Thymus (tissue), 11 donors: Measurements from ENCODE around the gene C10orf62. TPM values are rescaled to one million over a fixed set of nuclear protein-coding genes. Genes with fewer than 3 reads are reported as not detected.
"Not testable (repeated sequence)": the region's sequence is repeated elsewhere in the genome, so short reads cannot be mapped to it uniquely, and the experiment has no call there.

Experiments used
- DNase-seq, 9 donors: peaks; one replicate each; pipeline ENCODE4 v3.0.0-alpha.2; 2013; ENCODE audit warnings: low spot score in 9 of 9, low read depth in 6 of 9, missing footprints in 1 of 9
- H3K27ac ChIP-seq, 2 donors: one replicate each; pipeline ENCODE4 v1.5.1; 2013; ENCODE audit warnings: control low read depth in 1 of 2, low read depth in 1 of 2, low read length in 1 of 2, mild to moderate bottlenecking in 1 of 2, moderate library complexity in 1 of 2
- H3K27me3 ChIP-seq, 2 donors: one replicate each; pipeline ENCODE4 v1.5.1; 2013; ENCODE audit warnings: low read length in 1 of 2; ENCODE audit not compliant: control insufficient read depth in 2 of 2, insufficient read depth in 1 of 2
- H3K36me3 ChIP-seq, 2 donors: one replicate each; pipeline ENCODE4 v1.5.1; 2013; ENCODE audit warnings: low read length in 1 of 2, mild to moderate bottlenecking in 1 of 2, moderate library complexity in 1 of 2; ENCODE audit not compliant: control insufficient read depth in 2 of 2, insufficient read depth in 2 of 2
- H3K4me1 ChIP-seq, 2 donors: one replicate each; pipeline ENCODE4 v1.5.1; 2013; ENCODE audit warnings: low read length in 2 of 2; ENCODE audit not compliant: control insufficient read depth in 2 of 2, insufficient read depth in 2 of 2
- H3K4me3 ChIP-seq, 2 donors: one replicate each; pipeline ENCODE4 v1.5.1; 2013; ENCODE audit warnings: low read length in 2 of 2, control low read depth in 1 of 2, mild to moderate bottlenecking in 1 of 2
- H3K9me3 ChIP-seq, 2 donors: one replicate each; pipeline ENCODE4 v1.5.1; 2013; ENCODE audit warnings: low read length in 1 of 2, mild to moderate bottlenecking in 1 of 2; ENCODE audit not compliant: control insufficient read depth in 2 of 2, insufficient read depth in 1 of 2
- WGBS: extraction: QIAGEN DNeasy Blood & Tissue Kit; methylation state at CpG from one replicate; pipeline ENCODE4 v1.1.7; 2013; 5-methylcytosine and 5-hydroxymethylcytosine counted together
- polyA plus RNA-seq: library from polyadenylated mRNA; stranded (reverse); fragments of 200-250 nt; gene quantifications from one replicate; pipeline ENCODE4 v1.2.3, GENCODE V29; 2013
- total RNA-seq: library from RNA; stranded (reverse); fragments of 120-200 nt; gene quantifications from one replicate; pipeline ENCODE4 v1.2.4, GENCODE V29; 2013
- donor health status: healthy.

The C10orf62 gene
- total and polyA plus RNA-seq, 2 donors, result not detected

DNA sequence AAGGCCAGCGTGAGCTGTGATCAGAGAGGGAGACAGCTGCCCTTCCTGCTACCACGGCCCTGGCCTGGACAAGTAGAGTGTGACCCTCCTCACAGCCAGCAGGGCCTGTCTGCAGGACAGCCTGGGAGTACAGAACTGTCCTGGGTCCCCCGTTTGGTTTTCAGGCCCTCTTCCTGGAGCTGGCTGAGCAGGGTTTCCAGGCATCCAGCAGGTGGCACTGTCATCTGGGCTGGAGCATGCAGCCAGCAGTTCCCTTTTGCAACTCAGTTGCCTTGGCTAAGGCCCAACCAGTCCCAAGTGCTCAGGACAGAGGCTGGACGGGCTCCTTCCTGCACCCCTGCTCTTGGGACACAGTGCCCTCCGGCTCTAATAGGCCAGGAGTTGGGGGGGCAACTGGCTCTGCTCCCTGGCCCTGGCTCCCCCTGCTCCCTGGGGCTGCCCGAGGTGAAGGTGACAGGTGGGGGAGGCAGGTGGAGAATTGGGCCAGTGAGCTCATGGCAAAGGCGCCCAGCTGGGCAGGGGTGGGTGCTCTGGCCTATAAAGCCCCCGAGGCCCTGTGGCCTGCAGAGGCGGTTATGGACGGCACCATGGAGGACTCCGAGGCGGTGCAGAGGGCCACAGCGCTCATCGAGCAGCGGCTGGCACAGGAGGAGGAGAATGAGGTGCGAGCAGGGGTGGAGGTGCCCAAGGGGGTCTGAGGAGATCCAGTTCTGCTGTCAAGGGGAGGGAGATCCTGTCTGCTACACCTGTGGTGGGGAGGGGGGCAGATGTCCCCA, 17.1 kb upstream of the C10orf62 start, which contains the start of gene ANKRD2:
Gene ANKRD2, plus strand, starts transcription at position 566 of the 776 bp plus-strand sequence. Its CDS starts 10 bp downstream, at position 576.
- H3K4me3 ChIP-seq, result no peak within 1 kb of the TSS
- no peaks in the 10 kb centered on the region for H3K36me3 ChIP-seq
- WGBS, result 77% methylated on average over 16 of the region's 16 CpGs
- peak within 1 kb of the TSS in 1 of 2 donors; percentile 44 for H3K27ac ChIP-seq
- H3K27me3 ChIP-seq, result peaks cover 0 to 1% of the 10 kb centered on the region in 2 donors
- peak in 6 of 9 donors; percentile 22 to 61 (median 44) for DNase-seq
- H3K9me3 ChIP-seq, result no peaks in the 10 kb centered on the region
- H3K4me1 ChIP-seq, result no peaks in the 10 kb centered on the region

DNA sequence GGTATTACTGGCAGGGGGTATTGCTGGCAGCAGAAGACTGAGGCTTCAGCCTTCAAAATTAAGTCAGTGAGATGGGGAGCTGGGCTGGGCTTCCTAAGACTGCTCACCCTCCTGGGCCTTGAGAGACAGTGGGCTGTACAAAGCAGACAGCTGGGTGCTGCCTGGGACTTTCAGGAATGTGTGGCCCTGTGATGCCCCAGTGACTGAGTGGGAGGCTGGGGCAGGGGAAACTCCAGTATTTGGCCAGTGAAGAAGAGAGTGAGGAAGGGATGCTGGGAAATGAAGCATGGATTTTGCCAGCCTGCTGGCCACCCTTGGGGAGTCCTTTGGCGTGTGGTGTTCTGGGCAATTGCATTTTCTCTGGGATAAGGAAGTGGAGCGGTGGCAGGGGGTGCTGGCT, 16.5 kb upstream of the C10orf62 start:
- Histone ChIP-seq H3K4me3 (no peak overlapping the region), H3K4me1 (no peaks in the 10 kb centered on the region), H3K36me3 (no peaks in the 10 kb centered on the region), H3K27ac (no peak overlapping the region), H3K27me3 (peaks cover 0 to 6% of the 10 kb centered on the region in 2 donors), H3K9me3 (no peaks in the 10 kb centered on the region)
- no peak for DNase-seq
- 97% methylated on average over 2 of the region's 2 CpGs for WGBS

DNA sequence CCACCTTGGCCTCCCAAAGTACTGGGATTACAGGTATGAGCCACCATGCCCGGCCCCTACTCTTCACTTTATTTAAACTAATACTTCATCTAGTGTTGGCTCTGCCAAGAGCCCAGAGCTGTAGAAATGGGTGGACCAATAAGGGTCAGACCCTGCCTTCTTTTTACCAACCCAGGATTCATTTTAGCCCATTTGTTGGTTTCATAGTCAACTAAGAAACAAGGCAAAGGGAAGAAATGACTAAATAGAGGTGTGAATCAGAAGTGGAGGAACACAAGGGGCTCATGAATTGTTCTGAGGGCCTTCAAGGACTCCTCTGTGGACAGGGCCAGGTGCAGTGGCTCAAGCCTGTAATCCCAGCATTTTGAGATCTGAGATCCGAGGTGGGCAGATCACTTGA, 15.8 kb upstream of the C10orf62 start:
- Histone ChIP-seq H3K27ac (no peak overlapping the region), H3K36me3 (no peaks in the 10 kb centered on the region), H3K27me3 (peaks cover 0 to 12% of the 10 kb centered on the region in 2 donors), H3K9me3 (no peaks in the 10 kb centered on the region), H3K4me3 (no peak overlapping the region), H3K4me1 (no peaks in the 10 kb centered on the region)
- DNase-seq, result no peak
- 75% methylated on average over 2 of the region's 2 CpGs for WGBS

DNA sequence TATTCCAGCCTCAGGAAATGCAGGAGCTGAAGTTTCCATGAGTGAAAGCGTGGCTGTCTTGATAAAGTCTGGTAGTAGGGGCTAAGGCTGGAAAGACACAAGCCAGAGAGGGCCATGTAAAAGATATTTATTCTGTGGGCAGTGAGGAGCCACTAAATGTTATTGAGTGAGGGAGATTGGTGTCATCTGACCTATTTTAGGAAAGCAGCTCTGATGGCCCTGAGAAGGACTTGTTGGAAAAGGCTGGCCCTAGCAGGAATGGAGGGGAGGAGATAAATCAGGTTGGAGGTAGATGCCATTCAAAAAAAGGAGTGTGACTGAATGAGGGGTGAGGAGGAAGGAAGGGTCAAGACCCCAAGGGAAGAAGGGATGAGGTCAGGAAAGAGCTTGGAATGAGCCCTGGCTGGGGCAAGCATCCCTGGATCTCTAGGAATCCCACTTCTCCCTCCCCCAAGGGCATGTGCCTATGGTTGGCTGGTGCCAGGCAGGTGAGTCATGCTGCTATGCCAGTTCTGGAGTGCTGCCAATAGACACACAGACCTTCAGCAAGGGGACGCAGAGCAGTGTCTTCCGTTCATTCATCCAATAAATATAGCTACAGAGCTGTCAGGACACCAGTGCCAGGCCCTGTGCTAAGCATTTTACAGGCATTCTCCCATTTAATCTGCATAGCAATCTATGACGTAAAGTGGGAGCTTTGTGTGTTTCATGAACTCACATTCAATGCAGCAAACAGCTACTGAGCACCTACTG, 15.0 kb upstream of the C10orf62 start:
- no peak for DNase-seq
- Histone ChIP-seq H3K9me3 (no peaks in the 10 kb centered on the region), H3K27me3 (peaks cover 0 to 14% of the 10 kb centered on the region in 2 donors), H3K4me3 (no peak overlapping the region), H3K27ac (no peak overlapping the region), H3K36me3 (no peaks in the 10 kb centered on the region), H3K4me1 (no peaks in the 10 kb centered on the region)
- WGBS, result 77% methylated on average over 4 of the region's 4 CpGs

DNA sequence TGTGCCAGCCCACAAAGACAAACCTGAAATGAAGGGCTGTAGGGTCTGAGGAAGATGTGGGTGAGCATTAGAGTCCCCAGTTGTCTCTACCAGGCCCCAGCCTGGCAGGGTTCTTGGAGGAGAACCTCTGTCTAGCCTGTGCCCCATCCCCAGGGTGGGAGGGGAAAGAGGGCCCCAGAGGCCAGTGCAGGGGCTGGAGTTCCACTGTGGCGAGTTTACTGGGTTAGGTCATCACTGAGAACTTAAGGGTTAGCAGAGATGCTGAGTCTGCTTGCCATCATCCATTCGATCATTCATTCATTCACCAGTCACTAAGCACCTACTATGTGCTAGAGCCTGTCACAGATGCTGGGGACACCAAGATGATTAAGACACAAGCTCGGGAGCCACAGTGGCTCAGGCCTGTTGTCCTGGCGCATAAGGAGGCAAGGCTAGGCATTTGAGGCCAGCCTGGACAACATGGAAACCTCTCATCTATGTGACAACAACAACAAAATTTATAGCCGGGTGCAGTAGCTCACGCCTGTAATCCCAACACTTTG, 14.3 kb upstream of the C10orf62 start:
- 98% methylated on average over 6 of the region's 6 CpGs for WGBS
- DNase-seq, result no peak
- H3K4me3 ChIP-seq, result no peak overlapping the region
- no peaks in the 10 kb centered on the region for H3K4me1 ChIP-seq
- H3K36me3 ChIP-seq, result no peaks in the 10 kb centered on the region
- no peak overlapping the region for H3K27ac ChIP-seq
- peaks cover 0 to 14% of the 10 kb centered on the region in 2 donors for H3K27me3 ChIP-seq
- H3K9me3 ChIP-seq, result no peaks in the 10 kb centered on the region

DNA sequence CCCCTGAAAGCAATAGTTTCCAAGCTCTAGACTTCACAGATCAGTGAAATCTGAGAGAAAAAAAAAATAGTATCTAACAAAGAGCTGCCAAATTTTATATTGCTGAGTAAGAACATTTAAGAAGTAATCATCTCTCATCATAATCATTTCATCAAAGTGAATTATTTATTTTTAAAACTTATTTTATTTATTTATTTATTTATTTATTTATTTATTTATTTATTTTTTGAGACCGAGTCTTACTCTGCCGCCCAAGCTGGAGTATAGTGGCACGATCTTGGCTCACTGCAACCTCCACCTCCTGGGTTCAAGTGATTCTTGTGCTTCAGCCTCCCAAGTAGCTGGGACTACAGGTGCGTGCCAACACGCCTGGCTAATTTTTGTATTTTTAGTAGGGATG, 13.0 kb upstream of the C10orf62 start:
- 76% methylated on average over 5 of the region's 5 CpGs for WGBS
- H3K27ac ChIP-seq, DNase-seq, H3K4me3 ChIP-seq, H3K9me3 ChIP-seq, H3K36me3 ChIP-seq, H3K4me1 ChIP-seq: not testable (repeated sequence)
- peaks cover 0 to 14% of the 10 kb centered on the region in 2 donors for H3K27me3 ChIP-seq

DNA sequence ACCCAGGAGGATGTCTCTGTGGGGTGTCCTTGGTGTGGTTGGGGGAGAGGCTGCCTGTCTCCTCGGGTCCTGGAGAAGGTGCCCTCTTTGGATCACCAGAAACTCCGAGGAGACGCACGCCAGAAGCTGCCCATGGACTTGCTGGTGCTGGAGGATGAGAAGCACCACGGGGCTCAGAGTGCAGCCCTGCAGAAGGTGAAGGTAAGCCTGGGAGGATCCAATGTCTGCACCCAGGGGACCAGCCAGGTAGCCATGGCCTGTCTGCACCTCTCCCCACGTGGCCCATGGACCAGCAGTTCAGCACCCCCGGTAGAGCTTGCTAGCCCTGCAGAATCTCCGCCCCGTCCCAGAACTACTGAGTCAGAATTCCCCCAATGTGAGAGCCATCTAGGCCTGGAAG, 11.8 kb upstream of the C10orf62 start:
- Histone ChIP-seq H3K27me3 (peaks cover 0 to 14% of the 10 kb centered on the region in 2 donors), H3K27ac (no peak overlapping the region), H3K4me1 (no peaks in the 10 kb centered on the region), H3K36me3 (no peaks in the 10 kb centered on the region), H3K9me3 (no peaks in the 10 kb centered on the region), H3K4me3 (no peak overlapping the region)
- DNase-seq, result no peak
- 86% methylated on average over 9 of the region's 9 CpGs for WGBS

DNA sequence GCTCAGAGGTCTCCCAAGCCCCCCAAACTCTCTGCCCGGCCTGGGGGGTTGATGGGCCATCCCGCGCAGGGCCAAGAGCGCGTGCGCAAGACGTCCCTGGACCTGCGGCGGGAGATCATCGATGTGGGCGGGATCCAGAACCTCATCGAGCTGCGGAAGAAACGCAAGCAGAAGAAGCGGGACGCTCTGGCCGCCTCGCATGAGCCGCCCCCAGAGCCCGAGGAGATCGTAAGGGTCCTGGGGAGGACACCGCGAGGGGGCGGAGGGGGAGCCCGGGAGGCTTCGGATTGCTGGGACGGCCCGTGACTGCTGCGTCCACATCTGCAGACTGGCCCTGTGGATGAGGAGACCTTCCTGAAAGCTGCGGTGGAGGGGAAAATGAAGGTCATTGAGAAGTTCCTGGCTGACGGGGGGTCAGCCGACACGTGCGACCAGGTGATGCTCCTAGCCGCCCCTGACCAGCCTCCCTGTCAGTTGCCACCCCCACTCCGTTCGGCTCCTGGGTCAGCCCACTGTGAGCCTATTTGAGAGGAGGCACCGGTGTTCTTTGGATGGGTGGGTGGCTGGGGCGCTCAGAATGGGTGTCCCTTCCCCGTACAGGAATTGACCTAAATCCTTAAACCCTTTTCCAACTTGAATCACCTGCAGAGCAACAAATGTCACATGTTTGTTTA, 11.2 kb upstream of the C10orf62 start:
- no peaks in the 10 kb centered on the region for H3K4me1 ChIP-seq
- DNase-seq, result no peak
- H3K4me3 ChIP-seq, result no peak overlapping the region
- no peaks in the 10 kb centered on the region for H3K9me3 ChIP-seq
- H3K27ac ChIP-seq, result no peak overlapping the region
- WGBS, result 81% methylated on average over 40 of the region's 40 CpGs
- H3K36me3 ChIP-seq, result no peaks in the 10 kb centered on the region
- peaks cover 0 to 14% of the 10 kb centered on the region in 2 donors for H3K27me3 ChIP-seq
